ENCODE data around the gene RPN2. TPM values are rescaled to one million over a fixed set of nuclear protein-coding genes. Genes with fewer than 3 reads are reported as not detected.

Gene RPN2
- total RNA-seq, 1 experiment from 2014 or later, result 234 TPM

GRCh38 chr20:37282556-37282955, 103.4 kb downstream of the RPN2 start:
- Mint-ChIP-seq H3K27me3 (ENCODE audit: low read depth) (peaks cover 4% of the 10 kb centered on the region; the same call in 1 of the 2 replicates), H3K27ac (no peak overlapping the region; a peak in 1 of 7 replicates), H3K4me3 (no peak overlapping the region), H3K36me3 (ENCODE audit: insufficient read depth in 1 of 3, low read depth in 3 of 3) (no peaks in the 10 kb centered on the region), H3K9me3 (no peaks in the 10 kb centered on the region), H3K4me1 (peaks cover 21 to 41% of the 10 kb centered on the region in 2 experiments)
- H3K14ac ChIP-seq (ENCODE audit: insufficient read depth, low read length), result no peak overlapping the region
- no peak overlapping the region for H4K5ac ChIP-seq (ENCODE audit: insufficient read length, low read depth, low read length)
- no peak overlapping the region for H2BK12ac ChIP-seq (ENCODE audit: insufficient read length, low read depth, low read length)
- H3K9me3 ChIP-seq (ENCODE audit: control insufficient read depth, low read depth, low read length), result no peaks in the 10 kb centered on the region
- no peaks in the 10 kb centered on the region for H4K20me1 ChIP-seq (ENCODE audit: control insufficient read depth, insufficient read depth, insufficient read length)
- H3T11ph ChIP-seq (ENCODE audit: low read length), result no peak overlapping the region
- no peak overlapping the region for H3K27ac ChIP-seq (ENCODE audit: insufficient read length, low read depth, low read length)
- H3K4me2 ChIP-seq (ENCODE audit: insufficient read depth, insufficient read length, low read length), result no peak overlapping the region
- H3K4ac ChIP-seq (ENCODE audit: low read depth, low read length), result no peak overlapping the region
- H2BK5ac ChIP-seq (ENCODE audit: insufficient read length, low read length), result no peak overlapping the region
- no peak overlapping the region for H2AK5ac ChIP-seq (ENCODE audit: insufficient read length, low read length)
- H3K56ac ChIP-seq (ENCODE audit: insufficient read length, low read depth, low read length), result no peak overlapping the region
- no peaks in the 10 kb centered on the region for H3K79me2 ChIP-seq (ENCODE audit: insufficient read depth, low read length)
- H2BK20ac ChIP-seq (ENCODE audit: low read depth, low read length, poor library complexity, severe bottlenecking), result no peak overlapping the region
- H3K23me2 ChIP-seq (ENCODE audit: insufficient read length, low read depth, low read length, poor library complexity, severe bottlenecking), result no peaks in the 10 kb centered on the region
- H2AFZ ChIP-seq (ENCODE audit: low read length), result no peak overlapping the region
- H3K18ac ChIP-seq (ENCODE audit: insufficient read length, low read depth, low read length), result no peak overlapping the region
- H3K79me1 ChIP-seq (ENCODE audit: insufficient read depth, low read depth, low read length, poor library complexity, severe bottlenecking), result no peaks in the 10 kb centered on the region
- TF ChIP-seq CTCF (conservative IDR thresholded peaks at IDR 0.05), result peak; percentile 52
- no CpG with 5 or more reads among the region's 6 CpGs for WGBS (ENCODE audit: extremely low coverage, insufficient read length, low lambda C conversion rate)
- no peak overlapping the region for H4K91ac ChIP-seq (ENCODE audit: insufficient read length, low read depth, low read length)
- no peak for DNase-seq
- no peaks in the 10 kb centered on the region for H3K27me3 ChIP-seq (ENCODE audit: insufficient read depth, low read length)
- no peak overlapping the region for H4K8ac ChIP-seq (replicated peaks; ENCODE audit: insufficient read length, low read depth, low read length)
- no peak overlapping the region for H2BK15ac ChIP-seq (ENCODE audit: low read depth, low read length)
- H3K23ac ChIP-seq (ENCODE audit: insufficient read length, low read depth, low read length), result no peak overlapping the region
- no peaks in the 10 kb centered on the region; the same call in 1 of the 2 replicates for H3K4me1 ChIP-seq (ENCODE audit: insufficient read depth, low read length)
- H3K9ac ChIP-seq (ENCODE audit: extremely low read depth, insufficient read length, low read length), result no peak overlapping the region
- H2BK120ac ChIP-seq (ENCODE audit: low read depth, low read length, poor library complexity, severe bottlenecking), result no peak overlapping the region
